Parathyroid adenoma (tissue), 2 donors: ENCODE data around the gene GSE1.

ENCODE experiments used
- H2AFZ ChIP-seq: fragments of 300-600 bp; sonication (generic); one replicate; pipeline ENCODE4 v1.7.0; 2017; ENCODE audit warnings: antibody characterized with exemption, mild to moderate bottlenecking
- H3K27ac ChIP-seq: fragments of 300-600 bp; sonication (generic); one replicate; pipeline ENCODE4 v1.7.0; 2017
- H3K27me3 ChIP-seq: fragments of 300-600 bp; sonication (generic); one replicate; pipeline ENCODE4 v1.7.0; 2017; ENCODE audit warnings: low read length; ENCODE audit not compliant: control insufficient read depth, insufficient read depth
- H3K36me3 ChIP-seq: fragments of 300-600 bp; sonication (generic); one replicate; pipeline ENCODE4 v1.7.0; 2017; ENCODE audit warnings: low read length; ENCODE audit not compliant: control insufficient read depth, insufficient read depth
- H3K4me1 ChIP-seq: fragments of 300-600 bp; sonication (generic); one replicate; pipeline ENCODE4 v1.7.0; 2017; ENCODE audit warnings: control low read depth
- H3K4me2 ChIP-seq: fragments of 300-600 bp; sonication (generic); one replicate; pipeline ENCODE4 v1.7.0; 2017; ENCODE audit warnings: low read length
- H3K4me3 ChIP-seq: fragments of 300-600 bp; sonication (generic); one replicate; pipeline ENCODE4 v1.7.0; 2017; ENCODE audit warnings: low read depth, low read length
- H3K79me2 ChIP-seq: fragments of 300-600 bp; sonication (generic); one replicate; pipeline ENCODE4 v1.7.0; 2017; ENCODE audit warnings: control low read depth
- H3K9ac ChIP-seq: fragments of 300-600 bp; sonication (generic); one replicate; pipeline ENCODE4 v1.7.0; 2017; ENCODE audit warnings: mild to moderate bottlenecking
- H3K9me3 ChIP-seq: fragments of 300-600 bp; sonication (generic); one replicate; pipeline ENCODE4 v1.7.0; 2017; ENCODE audit warnings: low read length; ENCODE audit not compliant: control insufficient read depth
- TF ChIP-seq, protein P1 (sequence below): fragments of 300-600 bp; sonication (generic); IDR thresholded peaks from one replicate; pipeline ENCODE4 v1.7.0; 2017; ENCODE audit warnings: antibody characterized with exemption, mild to moderate bottlenecking
- donor health status: primary hyperparathyroidism.

The GSE1 gene

DNA sequence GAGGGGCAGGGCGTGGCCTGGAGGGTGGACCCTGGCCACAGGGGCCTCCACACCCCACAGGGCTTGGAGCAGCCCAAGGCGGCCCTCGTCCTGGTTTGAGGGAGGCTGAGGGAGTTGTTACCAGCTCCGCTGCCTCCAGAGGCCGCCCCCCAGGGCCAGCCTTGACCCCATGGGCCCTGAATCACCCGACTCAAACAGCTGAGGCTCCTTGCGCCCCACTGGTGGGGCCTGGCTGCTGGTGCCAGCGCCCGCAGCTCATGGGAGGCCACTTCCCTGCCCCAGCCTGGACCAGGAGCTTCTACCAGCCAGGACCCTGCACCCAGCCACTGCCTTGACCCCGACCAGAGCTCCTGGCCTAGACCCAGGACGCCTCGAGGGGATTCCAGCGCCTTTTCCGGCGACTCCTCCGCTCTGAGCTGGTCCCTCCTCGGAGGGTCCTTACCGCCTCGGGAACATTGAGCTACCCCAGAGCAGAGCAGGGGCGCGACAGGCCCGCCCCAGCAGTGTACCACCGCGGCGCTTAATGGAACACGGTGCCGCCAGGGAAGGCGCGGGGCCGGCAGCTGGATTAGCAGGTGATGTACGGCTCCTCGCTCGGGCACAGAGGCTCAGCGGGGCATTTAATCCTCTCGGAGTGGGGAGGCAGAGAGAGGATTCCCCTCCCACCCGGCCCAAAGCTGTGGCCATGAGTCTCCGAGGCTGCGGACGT is 37.2 kb downstream of the GSE1 start:
- H3K27ac ChIP-seq, result no peak overlapping the region

DNA sequence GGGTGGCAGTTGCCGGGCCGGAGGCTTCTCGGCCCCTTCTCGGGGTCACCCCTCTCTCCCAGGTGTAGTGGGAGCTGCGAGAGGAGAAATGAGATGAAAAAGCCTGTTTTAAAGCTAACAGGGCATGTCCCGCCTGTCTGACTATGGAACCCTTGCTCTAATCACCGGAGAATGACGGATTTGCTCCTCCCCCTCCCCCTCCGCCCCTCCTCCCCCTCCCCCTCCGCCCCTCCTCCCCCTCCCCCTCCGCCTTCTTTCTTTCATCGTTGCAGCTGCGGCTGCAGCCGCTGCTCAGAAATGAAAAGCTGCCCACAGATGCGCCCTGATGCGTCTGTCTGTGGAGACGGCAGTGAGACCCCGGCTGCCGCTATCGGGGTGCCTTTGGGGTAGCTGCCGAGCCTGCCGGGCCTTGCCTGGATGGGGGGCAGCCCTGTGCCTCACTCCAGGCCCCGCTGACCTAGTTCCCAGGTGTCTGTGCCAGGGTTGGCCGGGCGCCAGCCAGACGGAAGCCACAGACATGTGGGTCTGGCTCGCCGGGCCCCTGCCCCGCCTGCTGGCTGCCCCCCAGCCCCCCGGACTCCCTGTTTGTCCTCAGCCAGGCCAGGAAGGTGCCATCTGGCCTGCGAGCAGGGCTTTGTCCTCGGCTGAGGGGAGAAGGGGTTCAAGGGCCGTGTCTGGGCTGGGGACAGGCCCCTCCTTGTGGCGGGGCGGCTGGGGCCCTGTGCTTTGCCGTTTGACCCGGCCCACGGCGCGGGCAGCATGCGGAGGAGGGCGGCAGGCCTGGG is 37.9 kb downstream of the GSE1 start:
- H3K79me2 ChIP-seq, result peaks cover 2% of the 10 kb centered on the region
- H3K27me3 ChIP-seq, result no peaks in the 10 kb centered on the region
- H3K9me3 ChIP-seq, result no peaks in the 10 kb centered on the region
- no peak overlapping the region for H3K4me3 ChIP-seq
- H3K36me3 ChIP-seq, result no peaks in the 10 kb centered on the region
- peaks cover 3% of the 10 kb centered on the region for H3K4me1 ChIP-seq
- no peak overlapping the region for H2AFZ ChIP-seq
- no peak overlapping the region for H3K4me2 ChIP-seq
- TF ChIP-seq, protein P1, sequence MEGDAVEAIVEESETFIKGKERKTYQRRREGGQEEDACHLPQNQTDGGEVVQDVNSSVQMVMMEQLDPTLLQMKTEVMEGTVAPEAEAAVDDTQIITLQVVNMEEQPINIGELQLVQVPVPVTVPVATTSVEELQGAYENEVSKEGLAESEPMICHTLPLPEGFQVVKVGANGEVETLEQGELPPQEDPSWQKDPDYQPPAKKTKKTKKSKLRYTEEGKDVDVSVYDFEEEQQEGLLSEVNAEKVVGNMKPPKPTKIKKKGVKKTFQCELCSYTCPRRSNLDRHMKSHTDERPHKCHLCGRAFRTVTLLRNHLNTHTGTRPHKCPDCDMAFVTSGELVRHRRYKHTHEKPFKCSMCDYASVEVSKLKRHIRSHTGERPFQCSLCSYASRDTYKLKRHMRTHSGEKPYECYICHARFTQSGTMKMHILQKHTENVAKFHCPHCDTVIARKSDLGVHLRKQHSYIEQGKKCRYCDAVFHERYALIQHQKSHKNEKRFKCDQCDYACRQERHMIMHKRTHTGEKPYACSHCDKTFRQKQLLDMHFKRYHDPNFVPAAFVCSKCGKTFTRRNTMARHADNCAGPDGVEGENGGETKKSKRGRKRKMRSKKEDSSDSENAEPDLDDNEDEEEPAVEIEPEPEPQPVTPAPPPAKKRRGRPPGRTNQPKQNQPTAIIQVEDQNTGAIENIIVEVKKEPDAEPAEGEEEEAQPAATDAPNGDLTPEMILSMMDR, result no peak
- no peak overlapping the region for H3K27ac ChIP-seq
- no peak overlapping the region for H3K9ac ChIP-seq

More for the DNA sequence above, 37.2 kb downstream of the GSE1 start:
- Histone ChIP-seq H3K4me1 (peaks cover 3% of the 10 kb centered on the region), H3K36me3 (no peaks in the 10 kb centered on the region), H3K4me2 (no peak overlapping the region), H3K27me3 (no peaks in the 10 kb centered on the region), H3K9ac (no peak overlapping the region), H3K9me3 (no peaks in the 10 kb centered on the region), H3K4me3 (no peak overlapping the region), H2AFZ (no peak overlapping the region), H3K79me2 (peaks cover 2% of the 10 kb centered on the region)
- TF ChIP-seq, protein P1, result no peak

DNA sequence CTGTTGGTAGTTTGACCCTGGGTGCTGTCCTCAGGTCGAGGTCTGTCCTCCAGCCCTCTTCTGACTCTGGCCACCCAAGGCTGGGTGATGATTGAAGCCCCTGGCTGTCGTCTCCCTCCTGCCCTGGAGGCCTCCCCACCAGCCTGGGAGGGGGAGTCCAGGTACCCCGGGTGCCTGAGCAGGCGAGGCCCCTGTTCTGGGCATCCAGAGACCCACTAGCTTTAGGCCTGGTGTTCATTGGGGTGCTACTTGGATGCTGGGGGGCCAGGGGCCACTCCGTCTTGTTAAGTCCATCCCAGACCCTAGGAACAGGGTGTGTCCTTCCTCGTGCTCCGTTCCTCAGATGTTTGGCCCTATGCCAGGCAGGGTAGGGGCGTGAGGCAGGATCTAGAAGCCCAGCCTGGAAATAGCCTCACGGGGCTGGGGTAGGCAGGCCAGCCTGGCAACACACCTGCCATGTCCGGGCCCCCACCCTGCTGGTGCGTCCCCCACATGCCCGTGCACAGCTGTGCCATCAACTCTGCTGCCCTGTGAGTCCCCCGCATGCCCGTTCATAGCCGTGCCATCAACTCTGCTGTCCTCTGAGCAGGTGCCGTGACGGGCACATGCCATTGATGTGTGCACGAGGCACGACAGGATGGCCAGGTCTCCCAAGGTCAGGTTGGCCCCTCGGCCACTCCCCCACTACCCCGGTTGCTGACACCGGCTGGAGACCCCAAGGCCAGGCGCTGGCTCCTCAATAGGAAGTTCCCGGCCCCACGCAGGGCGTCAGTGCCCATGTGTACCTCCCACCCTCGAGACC is 38.7 kb downstream of the GSE1 start:
- no peaks in the 10 kb centered on the region for H3K27me3 ChIP-seq
- no peak overlapping the region for H3K27ac ChIP-seq
- H3K4me3 ChIP-seq, result no peak overlapping the region
- H3K4me1 ChIP-seq, result peaks cover 3% of the 10 kb centered on the region
- H3K4me2 ChIP-seq, result no peak overlapping the region
- H3K36me3 ChIP-seq, result no peaks in the 10 kb centered on the region
- no peak overlapping the region for H3K9ac ChIP-seq
- H3K79me2 ChIP-seq, result peaks cover 2% of the 10 kb centered on the region
- no peaks in the 10 kb centered on the region for H3K9me3 ChIP-seq
- TF ChIP-seq, protein P1, result no peak
- no peak overlapping the region for H2AFZ ChIP-seq

DNA sequence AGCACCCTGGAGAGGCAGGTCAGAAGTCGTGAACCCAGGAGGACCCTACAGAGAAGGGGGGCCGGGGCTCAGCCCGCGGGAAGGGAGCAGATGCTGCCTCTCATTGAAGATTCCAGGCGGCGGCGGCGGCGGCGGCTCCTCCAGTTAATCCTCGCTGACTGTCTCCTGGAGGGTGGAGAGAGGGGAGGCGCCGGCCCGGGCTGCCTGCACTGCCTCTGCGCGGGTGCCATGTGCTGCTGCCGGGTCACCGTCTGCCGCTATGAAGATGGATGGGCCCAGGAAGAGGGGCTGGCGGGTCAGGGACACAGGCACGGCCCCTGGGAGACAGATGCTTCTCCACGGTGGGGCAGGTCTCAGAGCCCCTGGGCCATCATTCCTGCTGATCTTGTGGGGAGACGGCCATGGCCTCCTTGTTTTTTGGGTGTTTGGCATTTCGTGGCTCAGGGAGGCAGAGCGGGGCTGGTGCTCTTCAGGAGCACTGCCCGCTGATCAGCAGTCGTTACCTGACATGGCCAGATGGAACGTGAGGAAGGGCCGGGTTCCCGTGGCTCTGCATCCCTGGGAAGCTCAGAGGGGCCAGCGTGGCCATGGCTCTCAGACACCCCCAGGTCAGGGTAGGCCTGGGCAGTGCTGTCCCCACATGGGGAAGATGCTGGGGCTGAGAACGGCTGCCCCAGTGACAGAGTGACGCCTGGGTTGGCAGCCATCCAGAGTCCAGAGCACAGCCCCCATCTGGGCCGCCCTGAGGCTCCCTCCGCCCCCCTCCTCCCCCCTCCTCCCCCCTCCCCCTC is 39.5 kb downstream of the GSE1 start:
- Histone ChIP-seq H3K9ac (no peak overlapping the region), H3K9me3 (no peaks in the 10 kb centered on the region), H3K4me1 (peaks cover 3% of the 10 kb centered on the region), H3K79me2 (peaks cover 2% of the 10 kb centered on the region), H2AFZ (no peak overlapping the region), H3K27me3 (no peaks in the 10 kb centered on the region), H3K36me3 (no peaks in the 10 kb centered on the region), H3K27ac (no peak overlapping the region), H3K4me2 (no peak overlapping the region), H3K4me3 (no peak overlapping the region)
- TF ChIP-seq, protein P1, result no peak
